GM19438 (cell line): ENCODE measurements around the gene YIPF1.

Experiments used
- ATAC-seq: cut with Tn5 transposase; IDR thresholded peaks from one replicate; pipeline ENCODE4 v1.9.1; 2021; ENCODE audit warnings: low read depth; ENCODE audit not compliant: unreplicated experiment

The YIPF1 gene

DNA sequence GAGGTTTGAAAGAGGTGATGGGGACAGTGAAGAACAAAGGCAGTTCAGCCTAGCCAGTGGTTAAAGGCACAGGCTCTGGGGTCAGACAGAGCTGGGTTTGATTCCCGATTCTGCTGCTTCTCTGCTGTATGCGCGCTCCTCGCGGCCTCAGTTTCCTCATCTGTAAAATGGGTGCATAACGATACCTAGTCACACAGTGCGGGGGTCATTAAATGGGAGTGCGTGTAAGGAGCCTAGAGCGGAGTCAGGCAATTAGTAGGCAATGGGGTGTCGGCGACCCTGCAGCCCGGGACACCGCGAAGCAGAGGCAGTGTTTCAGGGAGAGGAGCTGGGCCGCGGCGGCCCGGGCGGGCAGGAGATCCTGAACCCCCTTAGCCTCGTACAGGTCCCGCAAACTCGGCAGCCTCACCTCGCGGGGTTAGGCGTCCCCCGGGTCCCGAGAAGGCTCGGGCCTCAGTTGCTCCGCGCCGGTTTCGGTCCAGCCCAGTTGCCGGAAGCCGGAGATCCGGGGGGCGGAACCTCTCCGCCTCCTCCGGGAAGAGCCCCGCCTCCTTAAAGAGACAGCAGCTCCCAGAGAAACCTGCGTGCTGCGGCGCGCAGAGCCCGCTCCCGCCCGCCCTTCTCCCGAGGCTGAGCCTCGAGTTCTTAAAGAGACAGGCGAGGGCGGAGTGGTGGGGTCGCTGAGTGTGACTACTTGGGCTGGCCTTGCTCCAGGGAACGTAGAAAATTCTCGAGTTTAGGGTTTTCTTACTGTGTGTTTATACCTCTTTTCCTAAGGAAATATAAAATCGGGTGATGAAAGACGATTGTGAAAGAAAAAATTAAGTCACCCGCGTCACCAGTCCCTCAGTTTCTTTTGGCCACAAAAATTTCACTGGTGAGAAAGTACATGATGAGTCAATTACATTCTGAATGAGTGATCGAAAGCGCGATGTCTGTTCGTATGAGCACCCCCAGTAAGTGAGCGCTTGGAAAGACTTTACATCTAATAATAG is at the start of gene YIPF1:
TSS of gene YIPF1 (minus strand) at position 494 of the 995 bp plus-strand sequence. CDS start 860 bp downstream, outside the sequence.
- ATAC-seq, result peak; percentile 89

DNA sequence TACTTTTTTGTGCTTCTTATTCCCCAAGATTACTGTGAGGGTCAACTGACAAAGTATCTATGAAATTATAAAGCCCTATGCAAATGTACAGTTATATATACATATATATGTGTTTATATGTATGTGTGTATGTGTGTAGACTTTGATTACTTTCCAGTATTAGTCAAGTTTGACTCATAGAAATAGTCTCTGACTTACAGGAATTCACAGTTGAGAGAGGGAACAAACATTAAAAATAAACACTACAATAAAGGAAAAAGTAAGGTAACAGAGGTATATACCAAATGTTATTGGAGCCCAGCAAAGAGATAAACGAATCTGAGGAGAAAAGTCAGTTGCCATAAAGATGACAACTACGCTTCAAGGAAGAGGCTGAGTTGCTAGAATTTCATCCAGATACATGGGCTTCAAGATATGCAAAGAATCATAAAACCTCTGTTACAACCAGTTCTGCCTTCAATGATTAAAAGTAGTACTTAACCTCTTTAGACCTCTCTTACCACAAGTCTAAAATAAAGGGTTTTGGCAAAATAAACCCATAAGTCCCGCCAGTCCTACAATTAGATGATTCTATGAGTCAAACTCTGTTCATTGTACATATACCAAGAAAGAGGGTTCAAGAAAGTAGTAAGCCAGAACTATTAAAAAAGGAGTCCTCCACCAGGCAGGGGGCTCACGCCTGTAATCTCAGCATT is 48.7 kb upstream of the YIPF1 start:
- ATAC-seq, result no peak

DNA sequence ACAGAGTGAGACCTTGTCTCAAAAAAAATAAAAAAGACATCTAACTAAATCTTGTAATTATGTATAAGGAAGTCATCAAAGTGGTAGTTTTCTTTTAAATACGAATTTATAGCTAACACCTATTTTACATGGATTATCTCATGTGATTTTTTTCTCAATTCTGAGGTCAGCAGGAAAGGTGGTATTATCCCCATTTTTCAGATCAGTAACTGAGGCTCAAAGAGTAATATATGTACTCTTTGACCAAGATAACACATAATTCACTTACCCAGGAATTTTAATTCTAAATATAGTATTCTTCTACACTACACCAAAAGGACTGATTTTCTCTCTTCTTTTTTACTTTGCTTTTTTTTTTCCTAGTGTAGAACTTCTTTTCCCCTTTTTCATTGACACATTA is 46.8 kb upstream of the YIPF1 start:
- no peak for ATAC-seq

DNA sequence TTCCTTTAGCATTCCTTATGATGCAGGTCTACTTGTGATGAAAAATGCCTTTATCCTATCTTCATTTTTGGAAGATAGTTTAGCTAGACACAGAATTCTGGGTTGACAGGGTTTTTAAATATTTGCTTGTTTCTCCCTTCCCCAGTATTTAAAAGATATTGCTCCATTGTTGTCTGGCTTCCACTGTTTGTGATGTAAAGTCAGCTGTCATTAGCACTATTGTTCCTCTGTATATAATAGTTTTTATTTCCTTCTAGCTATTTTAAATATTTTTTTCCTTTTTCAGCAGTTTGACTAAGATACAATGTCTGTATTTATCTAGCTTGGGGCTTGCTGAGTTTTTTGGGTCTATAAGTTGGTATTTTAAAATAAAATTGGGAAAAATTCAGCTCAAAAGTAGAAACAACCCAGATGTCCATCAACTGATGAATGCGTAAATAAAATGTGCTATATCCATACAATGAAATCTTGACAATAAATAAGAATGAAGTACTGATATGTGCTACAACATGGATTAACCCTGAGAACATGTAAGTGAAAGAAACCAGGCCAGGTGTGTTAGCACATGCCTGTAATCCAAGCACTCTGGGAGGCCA is 44.7 kb upstream of the YIPF1 start:
- no peak for ATAC-seq

DNA sequence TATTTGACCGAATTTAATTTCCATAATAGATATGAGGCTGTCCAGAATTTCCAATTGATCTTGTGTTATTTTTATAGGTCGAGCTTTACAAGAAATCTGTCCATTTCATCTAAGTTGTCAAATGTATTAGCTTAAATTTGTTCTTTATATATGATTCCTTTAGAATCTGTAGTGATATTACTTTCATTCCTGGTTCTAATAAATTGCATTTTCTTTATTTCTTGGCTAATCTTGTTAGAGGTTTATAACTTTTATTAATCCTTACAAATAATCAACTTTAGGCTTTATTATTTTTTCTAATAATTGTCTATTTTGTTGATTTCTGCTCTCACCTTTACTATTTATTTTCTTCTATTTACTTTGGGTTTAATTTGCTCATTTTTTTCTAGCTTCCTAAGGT is 41.9 kb upstream of the YIPF1 start:
- ATAC-seq, result no peak

DNA sequence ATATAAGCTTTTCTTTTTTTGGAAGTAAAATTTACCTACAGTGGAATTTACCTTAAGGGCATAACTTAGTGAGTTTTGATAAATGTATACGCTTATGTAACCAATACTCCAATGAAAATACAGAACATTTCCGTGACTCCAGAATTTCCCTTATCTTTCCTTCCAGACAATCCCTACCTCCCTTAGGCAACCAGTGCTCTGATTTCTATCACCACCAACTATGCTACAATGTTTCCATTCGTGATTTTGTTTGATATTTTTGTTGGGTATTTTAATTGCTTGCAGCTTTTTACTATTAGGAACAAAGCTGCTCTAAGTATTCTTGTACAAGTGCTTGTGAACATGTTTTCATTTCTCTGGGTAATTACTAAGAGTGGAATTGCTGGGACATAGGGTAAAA is 41.3 kb upstream of the YIPF1 start:
- ATAC-seq, result no peak

DNA sequence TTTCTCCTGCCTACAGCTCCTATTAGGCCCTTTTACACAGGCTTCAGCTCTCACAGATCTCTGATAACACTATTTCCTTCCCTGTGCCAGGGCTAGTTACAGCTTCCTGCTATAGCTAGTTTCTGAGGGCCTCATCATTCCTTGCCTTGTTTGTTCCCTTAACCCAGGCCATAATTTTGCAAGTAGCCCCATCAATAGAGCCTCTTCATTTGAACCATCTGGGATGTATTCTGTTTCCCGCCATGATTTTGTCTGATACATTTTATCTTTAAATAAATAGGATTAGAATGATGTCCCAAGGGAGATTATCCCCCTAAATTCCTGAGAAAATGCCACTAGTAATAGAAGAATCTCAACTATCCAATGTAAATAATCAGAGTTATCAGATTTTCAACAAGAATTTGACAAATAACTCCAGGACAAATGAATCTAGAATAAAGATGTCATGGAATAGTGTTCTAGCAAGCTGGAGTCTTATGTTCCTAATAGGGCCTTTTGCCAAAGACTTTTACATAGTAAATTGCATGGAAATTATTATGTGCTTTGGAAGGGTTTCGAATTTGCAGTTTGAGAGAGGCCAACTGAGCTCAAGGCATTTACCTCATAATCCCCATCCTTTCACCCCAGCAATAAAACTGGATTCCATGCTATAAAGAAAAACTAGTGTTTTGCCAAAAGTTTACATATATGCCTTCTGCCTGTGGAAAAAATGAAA is 39.8 kb upstream of the YIPF1 start:
- ATAC-seq, result no peak

DNA sequence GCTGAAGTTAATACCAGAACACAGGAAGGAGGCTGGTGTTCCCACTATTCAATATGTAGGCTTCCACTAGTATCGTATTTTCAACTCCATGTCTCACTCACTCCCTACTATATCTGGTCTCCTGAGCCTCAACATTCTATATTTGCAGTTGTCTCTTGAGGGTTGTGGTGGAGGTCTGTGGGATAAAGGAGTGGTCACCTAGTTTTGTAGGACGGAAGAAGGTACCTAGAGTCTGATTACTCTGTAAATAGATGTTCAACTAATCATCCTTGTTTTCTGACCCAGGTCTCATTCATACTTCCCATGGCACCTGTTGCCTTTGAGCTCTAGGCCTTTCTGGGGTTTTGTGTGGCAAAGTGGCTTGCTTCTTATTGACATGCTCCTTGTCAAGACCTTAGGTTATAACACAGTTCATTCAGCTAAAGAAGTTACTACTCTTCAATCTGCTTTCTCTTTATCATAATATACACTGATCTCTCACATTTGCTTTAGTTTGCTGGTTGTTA is 37.8 kb upstream of the YIPF1 start:
- ATAC-seq, result no peak

DNA sequence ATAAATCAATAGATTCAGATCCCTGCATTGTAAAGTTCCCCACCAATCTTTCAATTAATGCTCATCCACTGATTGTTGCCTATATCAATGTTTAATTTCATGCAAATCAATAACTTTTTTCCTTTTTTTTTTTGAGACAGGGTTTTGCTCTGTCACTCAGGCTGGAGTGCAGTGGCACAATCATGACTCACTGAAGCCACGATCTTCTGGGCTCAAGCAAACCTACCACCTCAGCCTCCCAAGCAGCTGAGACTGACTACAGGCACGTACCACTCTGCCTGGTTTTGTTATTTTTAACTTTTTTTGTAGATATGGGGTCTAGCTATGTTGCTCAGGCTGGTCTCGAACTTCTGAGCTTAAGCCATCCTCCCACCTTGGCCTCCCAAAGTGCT is 30.1 kb upstream of the YIPF1 start:
- ATAC-seq, result no peak

DNA sequence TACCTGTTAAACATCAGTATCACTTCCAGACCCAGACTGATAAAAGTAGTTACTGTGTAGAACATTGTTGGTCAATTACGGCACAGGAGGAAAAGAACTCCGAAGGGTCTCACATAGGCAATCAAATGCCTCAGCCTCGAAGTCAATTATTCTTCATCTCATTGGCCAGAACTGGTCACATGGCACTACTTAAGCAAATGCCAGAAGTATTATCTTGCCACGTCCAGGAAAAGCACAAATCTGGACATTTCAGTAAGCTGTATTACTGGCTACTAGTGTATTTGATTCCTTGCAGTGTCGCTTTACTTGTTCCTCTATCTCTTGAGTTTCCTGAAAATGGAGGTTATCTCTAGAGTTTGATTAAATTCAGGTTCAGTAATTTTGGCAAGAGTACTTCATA is 28.7 kb upstream of the YIPF1 start:
- ATAC-seq, result no peak

DNA sequence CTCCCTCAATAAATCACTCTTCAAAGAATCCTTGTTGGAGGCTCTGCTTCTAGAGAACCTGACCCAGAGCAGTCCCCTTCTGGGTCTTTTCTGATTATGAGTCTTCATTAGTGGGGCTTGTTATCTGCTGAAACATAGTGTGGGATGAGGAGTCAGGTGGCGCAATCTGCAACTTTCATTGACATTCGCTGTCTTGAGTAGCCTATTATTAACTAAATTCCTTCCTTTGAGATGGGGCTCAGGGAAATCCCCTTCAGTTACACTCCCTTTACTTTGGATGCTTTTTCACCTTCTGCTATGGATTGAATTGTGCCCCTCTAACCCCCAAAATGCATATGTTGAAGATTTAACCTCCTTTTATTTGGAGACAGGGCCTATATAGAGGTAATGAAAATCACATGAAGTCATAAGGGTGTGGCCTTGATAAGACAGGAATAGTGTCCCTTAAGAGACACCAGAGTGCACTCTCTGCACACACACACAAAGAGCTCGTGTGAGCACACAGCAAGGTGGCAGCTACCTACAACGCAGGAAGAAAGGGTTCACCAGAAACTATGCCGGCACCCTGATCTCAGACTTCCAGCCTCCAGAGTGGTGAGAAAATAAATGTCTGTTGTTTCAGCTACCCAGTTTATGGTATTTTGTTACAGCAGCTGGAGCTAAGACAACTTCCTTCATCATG is 23.9 kb upstream of the YIPF1 start:
- no peak for ATAC-seq

DNA sequence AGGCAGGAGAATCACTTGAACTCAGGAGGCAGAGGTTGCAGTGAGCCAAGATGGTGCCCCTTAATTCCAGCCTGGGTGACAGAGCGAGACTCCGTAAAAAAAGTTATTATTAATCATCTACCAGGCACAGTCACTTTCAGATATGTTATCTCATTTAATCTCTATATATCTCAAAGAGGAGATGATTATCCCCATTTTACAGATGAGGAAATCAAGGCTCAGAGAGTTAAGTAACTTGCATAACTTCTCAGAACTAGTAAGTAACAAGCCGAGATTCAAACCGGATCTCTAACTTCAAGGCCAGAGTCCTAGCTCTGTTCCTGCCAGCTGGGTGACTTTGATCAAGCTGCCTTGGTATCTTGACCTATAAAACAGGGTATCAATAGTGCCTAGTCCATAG is 21.8 kb upstream of the YIPF1 start:
- ATAC-seq, result no peak

DNA sequence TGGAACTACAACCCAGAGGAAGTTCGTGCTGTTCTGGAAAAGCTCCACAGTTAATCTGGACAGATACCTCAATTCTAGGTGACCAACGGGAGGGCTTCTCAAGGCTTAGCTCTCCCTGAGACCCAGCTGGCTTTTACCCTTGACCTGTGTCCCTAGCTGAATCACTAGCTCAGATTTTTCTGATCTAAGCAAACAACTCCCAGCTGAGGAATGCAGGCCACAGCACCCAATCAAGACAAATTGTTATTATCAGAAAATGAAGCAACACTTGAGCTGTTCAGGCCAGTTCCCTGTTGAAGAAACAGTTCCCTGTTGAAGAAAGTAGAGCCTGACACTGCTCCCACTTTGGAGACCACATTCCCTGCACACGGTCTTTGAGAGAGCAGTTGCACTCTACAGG is 20.3 kb upstream of the YIPF1 start:
- ATAC-seq, result no peak

DNA sequence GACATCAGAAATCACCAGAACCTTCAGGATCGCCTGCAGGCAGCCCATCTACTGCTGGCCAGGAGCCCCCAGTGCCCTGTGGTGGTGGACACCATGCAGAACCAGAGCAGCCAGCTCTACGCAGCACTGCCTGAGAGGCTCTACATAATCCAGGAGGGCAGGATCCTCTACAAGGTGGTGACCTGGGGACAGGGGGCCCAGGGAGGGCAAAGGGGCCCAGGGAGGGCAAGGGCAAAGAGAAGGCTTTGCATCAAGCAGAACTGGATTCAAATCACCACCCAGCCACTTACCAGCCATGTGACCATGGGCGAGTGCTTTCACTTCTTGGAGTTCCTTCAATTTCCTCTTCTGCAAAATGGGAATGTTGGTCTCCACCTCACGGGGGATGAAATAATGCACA is 16.5 kb upstream of the YIPF1 start:
- no peak for ATAC-seq

DNA sequence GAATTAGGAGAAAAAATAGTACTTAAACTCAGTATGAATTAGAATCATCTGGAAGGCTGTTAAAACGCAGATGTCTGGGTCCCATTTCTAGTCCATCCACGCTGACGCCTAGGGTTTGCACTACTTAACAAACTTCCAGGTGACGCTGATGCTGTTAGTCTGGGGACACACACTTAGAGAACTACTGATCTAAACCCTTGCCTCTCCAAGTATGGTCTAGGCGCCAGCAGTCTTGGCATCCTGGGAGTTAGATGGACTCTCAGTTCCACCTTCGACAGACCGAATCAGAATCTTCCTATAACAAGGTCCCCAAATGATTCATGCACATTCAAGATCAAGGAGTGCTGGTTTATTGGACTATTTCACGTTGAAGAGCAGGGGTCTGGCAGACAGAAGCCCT is 15.9 kb upstream of the YIPF1 start:
- no peak for ATAC-seq

DNA sequence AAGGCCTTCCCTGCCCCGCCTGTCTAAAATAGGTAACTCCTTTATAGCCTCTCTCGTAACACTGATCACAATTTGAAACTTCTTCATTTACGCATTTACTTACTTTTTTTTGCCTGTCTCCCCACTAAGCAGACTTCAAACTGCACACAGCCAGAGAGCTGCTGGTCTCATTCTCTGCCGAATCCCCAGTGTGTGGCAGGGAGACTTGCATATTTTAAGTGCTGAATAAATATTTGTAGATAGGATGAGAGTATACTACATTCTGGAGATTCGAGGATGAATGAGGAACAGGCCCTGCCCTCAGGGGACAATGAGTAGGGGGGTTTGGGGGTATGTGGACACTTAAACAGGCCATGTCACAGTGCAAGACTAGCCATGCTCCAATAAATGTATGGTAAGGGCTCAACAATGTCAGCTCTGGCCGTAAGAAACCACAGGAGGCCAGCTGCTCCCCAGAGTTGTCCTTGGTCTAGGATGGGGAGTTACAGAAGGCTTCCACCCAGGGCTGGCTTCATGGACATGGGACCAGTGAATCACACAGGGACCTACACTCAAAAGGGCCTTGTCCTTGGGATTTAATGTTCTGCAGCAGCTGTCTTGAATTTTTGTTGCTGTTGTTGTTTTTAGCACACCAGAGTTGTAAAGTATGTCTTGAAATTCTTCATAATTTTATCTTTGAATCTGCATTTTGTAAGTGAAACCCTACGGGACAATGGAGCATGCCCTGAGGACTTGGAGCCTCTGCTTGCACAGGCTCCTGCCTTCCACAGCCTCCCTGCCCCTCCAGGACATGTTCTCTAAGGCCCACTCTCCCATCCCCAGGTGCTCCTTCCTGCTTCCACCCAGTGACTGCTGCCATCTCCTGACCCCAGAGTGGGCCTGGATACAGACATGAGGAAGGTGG is 12.9 kb upstream of the YIPF1 start:
- no peak for ATAC-seq

DNA sequence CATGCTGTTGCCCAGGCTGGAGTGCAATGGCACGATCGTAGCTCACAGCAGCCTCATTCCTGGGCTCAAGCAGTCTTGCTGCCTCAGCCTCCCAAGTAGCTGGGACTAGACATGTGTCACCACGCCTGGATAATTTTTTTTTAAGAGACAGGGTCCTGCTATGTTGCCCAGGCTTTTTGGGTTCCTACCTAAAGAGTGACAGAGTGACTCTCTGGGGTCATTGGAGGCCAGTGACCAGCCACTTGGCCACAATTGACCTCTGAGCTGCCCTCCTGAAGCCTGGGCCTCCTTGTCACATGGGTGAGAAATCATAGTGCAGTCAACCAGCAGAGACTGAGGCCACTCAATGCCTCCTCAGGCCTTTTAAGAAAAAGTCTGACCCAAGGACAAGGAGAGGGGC is 10.1 kb upstream of the YIPF1 start:
- ATAC-seq, result no peak

DNA sequence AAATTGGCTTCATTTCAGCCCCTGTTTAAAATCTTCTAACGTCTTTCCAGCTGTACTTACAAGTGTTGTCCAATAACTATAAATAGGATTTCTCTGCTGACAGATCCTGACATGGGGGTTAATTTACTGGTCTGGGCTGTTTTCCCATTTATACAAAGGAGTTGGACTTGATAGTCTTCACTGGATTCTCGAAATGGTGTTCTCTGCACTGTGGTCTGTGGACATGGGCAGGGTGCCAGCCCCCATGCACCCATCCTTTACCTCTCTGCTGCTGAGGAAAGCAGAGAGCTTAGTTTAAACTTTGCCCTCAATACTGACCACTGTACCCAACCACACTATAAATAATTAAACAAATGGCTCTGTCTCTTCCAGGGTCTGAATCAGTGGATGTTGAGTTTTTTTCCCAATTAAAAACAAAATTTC is 9.6 kb upstream of the YIPF1 start:
- ATAC-seq, result no peak

DNA sequence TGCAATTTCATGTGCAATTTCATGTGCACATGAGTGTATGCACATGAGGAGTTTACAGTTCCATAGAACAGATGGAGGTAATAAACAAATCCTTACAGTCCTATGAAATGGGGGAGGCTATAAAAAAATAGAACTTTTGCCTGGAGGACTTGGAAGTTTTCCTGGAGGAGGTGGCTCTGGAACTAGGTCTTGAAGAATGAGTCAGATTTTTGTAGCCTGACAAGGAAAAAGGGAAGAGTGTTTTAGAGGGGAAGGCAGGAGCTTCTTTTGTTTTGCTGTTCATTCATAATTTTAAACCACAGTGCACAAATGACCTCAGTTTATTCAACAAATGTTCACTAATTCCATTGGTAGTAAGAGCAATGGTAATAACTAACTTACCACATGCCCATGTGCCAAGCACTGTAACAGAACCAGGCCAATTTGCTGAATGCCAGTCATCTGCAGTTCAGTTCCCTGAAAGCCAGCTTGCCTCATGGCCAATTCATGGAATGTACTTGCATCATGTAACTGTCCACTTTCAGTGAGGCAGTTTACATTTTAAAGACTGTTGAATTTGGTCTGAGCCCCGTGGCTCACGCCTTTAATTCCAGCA is 7.1 kb upstream of the YIPF1 start:
- no peak for ATAC-seq
